HG03432 (cell line): ENCODE data around the gene UBTF.
A peak's percentile ranks its signal among the peaks of the same experiment; 100 is the strongest.

ENCODE experiments used
- ATAC-seq: cut with Tn5 transposase; IDR thresholded peaks from one replicate; pipeline ENCODE4 v1.9.1; 2021; ENCODE audit warnings: mild to moderate bottlenecking, moderate library complexity; ENCODE audit not compliant: unreplicated experiment

UBTF gene, protein sequence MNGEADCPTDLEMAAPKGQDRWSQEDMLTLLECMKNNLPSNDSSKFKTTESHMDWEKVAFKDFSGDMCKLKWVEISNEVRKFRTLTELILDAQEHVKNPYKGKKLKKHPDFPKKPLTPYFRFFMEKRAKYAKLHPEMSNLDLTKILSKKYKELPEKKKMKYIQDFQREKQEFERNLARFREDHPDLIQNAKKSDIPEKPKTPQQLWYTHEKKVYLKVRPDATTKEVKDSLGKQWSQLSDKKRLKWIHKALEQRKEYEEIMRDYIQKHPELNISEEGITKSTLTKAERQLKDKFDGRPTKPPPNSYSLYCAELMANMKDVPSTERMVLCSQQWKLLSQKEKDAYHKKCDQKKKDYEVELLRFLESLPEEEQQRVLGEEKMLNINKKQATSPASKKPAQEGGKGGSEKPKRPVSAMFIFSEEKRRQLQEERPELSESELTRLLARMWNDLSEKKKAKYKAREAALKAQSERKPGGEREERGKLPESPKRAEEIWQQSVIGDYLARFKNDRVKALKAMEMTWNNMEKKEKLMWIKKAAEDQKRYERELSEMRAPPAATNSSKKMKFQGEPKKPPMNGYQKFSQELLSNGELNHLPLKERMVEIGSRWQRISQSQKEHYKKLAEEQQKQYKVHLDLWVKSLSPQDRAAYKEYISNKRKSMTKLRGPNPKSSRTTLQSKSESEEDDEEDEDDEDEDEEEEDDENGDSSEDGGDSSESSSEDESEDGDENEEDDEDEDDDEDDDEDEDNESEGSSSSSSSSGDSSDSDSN

DNA sequence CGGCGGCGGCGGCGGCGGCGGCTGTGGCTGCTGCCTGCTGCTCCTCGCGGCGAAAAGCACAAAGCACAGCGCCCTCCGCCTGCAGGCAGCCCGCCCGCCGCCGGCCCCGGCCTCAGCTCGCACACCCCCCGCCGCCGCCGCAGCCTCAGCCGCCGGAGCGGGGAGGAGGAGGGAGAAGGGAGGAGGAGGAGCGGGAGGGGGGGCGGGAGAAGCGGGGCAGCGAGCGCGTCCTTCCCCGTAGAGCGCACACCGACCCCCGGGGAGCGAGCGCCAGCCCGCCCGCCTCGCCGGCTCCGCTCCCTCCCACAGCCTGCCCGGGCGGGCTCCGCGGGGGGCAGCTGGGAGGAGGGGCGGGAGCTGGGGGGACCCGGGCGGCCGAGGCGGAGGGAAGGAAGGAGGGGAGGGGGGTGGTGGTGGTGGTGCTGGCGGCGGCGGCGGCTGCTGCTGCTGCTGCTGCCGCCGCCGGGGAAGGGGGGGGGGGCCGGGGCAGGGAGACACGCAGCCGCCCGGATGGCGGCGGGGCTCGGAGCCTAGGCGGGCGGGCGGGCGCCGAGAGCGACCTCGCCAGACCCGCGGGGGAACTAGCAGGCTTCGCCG, at the start of gene UBTF:
Gene UBTF (minus strand): TSS at position 60 of the 597 bp plus-strand sequence. CDS start 1,446 bp downstream, outside the sequence.
- peak; percentile 15 for ATAC-seq

DNA sequence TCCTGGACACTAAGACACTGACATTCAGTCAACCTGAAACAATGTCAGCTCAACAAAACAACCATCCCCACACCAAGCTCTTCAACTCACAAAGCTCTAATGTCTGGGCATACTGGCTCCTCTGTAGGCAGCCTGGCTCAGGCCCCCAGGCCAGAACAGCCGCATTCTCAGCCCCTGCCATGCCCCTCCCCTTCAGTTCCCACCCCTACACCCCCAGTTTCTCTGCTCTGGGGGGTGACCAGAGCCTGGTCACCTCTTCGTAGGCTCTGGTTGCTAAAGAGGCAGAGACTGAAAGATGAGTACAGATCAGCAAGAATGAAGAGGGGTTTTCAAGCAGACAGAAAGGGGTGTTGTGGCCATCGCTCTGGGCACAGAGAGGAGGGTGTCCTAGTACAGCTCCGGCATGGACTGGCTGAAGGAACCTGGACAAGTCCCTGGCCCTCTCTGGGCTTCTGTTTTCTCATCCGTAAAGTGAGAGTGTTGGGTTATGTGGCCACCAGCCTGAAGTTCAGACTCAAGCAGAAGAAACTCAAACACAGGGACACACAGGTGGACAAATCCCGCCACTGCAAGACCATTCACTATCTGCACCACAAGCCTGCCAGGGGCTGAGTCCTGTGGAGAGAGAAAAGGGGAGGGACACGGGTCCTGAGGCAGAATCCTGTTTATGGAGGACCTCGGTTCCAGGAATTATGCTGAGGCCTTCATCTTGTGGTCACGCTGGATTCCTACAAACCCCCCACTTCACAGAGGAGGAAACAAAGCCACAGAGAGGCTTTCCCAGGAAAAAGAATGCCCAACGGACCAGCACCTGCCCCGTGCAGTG, 49.4 kb upstream of the UBTF start:
- ATAC-seq: no peak

DNA sequence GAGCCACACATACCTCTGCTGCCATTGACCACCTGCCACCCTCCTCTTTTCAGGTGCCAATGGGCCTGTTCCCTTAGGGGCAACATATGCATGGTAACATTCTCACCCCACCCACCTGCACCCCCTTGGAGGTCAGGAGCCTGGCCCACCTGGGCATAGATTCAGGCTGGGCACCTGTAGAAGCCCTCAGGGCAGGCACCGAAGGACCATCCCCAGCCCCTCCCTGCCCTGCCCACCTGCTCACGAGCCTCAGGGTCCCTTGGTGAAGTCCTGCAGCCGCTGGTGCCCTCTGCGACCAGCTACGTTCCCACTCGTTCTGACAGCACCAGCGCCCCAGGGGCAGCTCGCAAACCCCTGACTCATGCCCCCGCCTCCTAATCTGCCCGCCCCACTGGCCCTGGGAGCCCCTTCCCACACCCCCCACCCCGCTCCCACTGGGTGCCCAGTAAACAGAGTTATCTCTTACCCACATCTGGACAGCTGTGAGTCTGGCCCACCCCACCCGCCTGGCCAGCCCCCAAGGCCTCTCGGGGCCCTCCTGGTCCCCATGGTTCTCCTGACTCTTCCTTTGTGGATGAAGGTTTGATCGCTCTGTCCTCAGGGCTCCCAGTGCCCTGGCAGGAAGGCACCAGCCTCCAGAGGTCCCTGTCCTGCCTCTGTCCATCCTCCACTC, 48.5 kb upstream of the UBTF start, which contains the start of gene SLC4A1:
Gene SLC4A1 (minus strand): TSS at position 318 of the 673 bp plus-strand sequence. CDS start 5,269 bp downstream, outside the sequence.
- ATAC-seq: no peak

DNA sequence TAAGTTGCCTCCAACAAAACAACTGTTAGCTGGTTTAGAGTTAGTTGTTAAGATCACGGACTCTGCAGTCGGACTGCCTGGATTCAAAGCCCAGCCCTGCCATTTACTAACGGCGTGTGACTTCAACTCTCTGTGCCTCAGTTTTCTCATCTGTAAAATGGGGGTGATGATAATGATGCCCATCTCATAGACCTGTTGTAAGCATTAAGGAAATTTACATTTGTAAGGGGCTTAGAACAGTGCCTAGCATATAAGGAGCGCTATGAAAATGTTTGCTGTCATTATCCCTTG, 47.6 kb upstream of the UBTF start:
- no peak for ATAC-seq

DNA sequence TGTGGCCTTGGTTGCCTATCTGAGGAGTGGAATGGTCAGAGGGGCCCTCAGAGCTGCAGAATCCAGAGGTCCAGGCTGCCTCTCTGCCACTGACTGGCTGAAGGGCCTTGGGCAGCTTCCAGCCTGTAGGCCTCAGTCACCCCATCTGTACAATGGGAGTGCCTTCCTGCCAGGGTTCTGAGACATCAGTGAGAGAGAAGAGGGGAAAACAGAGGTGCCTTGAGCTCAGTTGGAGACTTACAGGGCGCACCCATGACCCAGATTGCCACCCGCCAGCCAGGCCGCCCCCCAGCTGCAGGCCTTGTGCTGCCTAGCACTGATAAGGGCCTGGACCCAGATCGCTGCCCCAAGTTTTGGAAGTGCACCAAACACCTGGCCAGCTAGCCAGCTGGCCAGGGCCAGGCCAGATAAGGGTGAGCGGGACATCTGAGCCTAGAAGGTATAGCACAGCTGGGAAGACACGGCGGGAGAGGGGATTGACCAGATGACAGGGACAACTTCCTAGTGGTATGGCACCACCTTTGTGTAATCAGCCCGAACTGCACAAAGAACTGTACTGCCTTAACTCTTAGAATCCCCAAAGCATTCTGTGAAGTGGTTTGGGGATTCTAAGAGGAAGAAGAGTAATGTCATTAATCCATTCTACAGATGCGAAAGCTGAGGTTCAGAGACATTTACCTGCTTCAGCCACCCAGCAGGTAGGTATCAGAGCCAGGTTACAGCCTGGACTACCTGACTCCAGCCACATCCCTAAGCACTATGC, 47.1 kb upstream of the UBTF start:
- ATAC-seq: no peak

DNA sequence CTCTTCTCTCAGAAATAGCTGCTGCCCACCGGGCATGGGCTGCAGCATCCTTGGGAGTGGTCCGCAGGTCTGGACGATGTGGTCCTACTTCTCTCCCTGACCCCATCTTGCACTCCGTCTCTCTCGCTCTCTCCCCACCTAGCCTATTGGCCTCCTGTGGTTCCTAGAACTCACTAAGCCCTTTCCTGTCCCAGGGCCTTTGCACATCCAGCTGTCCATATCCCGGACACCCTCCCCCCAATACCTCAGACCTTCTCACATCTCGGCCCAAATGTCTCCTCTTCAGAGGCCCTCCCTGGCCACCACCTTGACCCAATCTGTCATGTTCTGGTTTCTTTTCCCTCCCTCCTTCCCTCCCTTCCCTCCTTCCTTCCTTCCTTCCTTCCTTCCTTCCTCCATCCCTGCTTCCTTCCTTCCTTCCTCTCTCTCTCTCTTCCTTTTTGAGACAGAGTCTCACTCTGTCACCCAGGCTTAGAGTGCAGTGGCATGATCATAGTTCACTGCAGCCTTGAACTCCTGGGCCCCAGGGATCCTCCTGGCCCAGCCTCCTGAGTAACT, 43.9 kb upstream of the UBTF start:
- no peak for ATAC-seq

DNA sequence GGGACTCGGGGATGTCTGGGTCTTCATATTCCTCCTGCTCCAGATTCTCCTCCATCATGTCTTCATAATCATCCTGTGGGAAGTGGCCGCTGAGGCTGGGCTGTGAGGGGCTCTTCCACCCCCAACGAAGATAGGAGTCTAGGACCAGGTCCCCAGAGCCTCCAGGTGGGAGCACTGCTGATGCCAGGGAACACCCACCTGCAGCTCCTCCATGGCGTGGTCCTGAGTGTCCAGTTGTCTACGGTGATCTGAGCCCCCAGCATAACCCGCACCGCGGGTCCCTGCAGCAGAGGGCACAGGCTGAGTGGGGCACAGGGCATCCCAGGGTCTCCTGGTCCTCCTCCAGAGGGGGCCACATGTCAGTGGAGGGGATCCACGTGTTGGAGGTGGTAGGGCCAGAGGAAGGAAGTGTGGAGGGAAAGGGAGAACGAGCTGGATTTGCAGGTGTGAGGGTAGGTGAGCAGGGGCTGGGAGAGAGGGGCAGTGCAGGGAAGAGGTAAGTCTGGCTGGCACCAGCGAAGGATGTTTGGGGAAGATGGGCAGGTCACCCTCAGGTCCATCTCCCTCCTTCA, 43.3 kb upstream of the UBTF start:
- no peak for ATAC-seq

DNA sequence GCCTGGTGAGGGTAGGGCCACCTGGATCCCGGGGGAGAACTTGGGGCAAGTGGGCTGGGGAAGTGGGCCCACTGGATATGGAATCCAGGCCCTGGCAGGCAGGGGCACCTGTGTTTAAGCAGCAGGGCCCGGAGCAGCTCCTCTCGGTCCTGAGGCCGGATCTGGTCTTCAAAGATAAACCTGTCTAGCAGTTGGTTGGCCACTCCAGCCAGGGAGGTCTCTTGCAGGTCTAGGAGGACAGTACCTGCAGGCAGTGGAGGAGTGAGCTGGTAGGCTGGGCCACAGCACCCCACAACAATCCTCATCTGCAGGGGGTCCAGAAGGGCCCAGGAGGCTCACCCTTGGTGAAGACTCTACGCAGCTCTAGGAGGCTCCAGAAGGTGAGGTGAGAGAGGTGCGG, 40.8 kb upstream of the UBTF start:
- no peak for ATAC-seq

DNA sequence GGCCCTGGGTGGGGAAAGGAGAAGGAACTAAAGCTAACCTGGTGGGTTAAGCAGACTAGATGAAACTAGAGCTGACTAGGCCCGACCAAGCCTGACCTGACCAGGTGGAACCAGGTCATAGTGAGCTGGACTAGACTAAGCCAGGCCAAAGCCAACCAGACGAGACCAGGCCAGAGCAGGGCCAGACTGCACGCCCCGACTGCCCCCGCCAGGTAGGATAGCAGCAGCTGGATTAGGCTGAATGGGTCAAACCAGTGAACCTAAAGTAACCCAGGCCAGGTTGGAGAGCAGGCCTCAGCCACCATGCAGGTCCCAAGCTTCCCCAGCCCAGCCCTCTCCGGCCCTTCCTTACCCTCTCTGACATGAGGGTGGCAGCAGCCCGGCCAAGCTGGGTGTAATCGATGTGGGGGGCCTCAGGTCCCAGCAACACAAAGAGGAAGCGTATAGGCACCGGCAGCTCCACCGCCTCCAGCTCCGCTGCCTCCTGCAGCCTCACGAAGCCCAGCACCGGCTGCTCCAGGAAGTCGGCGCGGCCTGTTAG, 39.4 kb upstream of the UBTF start:
- no peak for ATAC-seq

DNA sequence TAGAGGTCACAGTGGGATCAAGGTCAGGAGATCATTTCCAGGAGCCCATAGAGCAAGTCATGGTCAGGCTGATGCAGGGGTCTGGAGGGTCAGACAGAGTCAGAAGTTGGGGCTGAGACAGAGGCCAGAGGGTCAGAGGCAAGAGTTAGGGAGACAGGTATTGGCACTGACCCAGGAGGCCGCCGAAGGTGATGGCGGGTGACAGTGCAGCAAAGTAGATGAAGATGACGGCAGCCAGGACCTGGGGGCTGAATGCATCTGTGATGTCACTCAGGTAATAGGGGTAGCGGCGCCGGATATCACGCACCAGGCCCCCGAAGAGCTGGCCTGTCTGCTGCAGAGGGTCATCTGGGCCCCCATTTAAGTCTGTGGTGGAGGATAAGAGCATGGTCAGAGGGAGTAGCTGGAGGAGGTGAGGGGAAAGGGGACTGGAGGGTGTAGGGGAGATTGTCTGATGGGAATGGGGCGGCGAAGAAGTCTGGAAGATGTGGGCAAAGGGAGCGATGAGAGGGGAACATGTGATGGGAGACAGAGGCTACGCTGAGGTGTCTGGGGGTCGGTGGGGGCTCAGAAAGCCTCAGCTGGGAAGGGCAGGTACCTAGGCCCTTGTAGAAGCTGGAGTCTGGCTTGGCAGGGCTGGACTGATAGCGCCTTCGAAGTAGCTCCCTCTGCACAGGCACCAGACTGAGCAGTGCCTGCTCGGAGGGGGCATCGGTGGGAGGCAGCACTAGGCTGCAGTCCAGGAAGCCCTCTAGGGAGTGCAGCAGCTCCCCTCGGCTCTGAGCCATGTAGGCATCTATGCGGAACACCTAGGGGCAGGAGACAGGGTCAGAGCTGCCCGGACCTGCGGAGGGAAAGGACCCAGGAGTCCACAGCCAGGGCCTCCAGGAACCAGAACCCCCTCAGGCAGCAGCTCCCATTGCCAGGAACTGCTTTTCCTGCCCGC, 38.6 kb upstream of the UBTF start:
- ATAC-seq: no peak

DNA sequence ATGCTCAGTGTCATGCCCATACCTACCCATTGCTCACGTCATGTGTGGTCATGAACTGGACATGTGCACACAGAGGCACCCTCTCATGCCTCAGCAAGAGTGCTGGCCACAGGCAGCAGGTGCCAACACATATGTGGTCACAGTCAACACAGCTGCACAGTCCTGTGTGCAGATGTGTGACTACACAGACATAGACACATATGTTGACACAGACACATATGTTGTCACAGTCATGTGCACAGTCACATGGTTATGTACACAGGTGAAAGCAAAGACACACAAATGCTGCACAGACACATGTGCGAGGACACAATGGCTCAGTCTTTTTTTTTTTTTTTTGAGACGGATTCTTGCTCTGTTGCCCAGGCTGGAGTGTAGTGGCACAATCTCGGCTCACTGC, 37.2 kb upstream of the UBTF start:
- no peak for ATAC-seq

DNA sequence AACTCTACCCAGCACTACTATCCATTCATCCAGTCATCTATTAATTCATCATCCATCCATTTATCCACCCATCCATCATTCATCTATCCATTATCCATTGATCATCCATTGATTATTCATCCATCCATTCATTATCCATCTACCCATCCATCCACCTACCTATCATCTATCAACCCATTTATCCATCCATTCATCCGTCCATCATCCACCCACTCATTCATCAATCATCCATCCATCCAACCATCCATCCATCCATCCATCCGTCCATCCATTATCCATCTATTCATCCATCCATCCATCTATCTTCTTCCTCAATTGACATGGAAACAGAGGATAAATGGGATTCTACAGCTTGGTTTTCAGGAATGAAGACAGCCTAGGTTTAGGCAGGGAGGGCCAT, 36.4 kb upstream of the UBTF start:
- ATAC-seq: no peak

DNA sequence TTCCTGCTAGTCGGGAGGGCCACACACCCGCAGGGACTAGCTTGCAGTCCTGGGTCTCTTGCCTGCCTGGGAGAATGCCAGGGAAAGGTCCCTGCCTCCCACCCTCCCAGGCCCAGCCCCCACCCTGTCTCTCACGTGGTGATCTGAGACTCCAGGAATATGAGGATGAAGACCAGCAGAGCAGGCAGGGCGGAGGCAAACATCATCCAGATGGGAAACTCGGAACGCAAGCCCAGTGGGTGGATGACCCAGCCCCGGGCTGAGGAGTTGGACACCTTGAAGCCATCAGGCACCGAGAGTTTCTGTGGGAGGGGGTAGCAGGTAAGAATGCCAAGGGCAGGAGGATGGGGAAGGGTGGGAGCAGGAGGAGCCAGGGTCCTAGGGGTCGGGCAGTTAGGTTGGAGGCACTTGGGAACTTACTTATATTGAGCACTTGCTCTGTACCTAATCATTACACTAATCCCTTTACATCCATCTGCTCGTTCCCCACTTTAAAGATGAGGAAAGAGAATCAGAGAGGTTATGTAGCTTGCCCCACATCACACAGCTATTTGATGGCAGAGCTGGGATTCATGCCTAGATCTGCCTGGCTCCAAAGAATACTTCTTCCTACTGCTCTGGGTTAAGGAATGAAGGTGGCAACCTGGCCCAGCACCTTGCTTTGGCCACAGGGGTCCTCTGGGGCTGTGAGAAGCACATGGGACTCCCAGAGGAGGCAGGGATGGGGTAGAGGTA, 35.1 kb upstream of the UBTF start:
- no peak for ATAC-seq

DNA sequence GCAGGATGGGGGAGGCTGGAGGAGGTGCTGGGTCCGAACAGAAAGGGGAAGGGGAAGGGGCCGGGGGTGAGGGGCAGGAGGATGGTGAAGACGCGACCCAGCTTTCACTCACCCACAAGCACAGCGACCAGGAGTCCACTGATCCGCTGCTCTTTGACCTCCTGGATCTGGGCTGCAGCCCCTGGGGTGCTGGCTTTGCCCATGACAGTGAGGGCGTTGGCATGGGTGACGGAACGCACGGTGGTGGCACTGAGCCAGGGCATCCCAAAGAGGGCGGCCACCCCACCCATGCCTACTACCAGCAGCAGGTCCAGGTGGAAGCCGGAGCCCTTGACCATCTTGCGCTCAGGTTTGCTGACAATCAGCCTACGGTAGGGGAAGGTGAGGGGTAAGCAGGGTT, 33.5 kb upstream of the UBTF start:
- ATAC-seq: no peak

DNA sequence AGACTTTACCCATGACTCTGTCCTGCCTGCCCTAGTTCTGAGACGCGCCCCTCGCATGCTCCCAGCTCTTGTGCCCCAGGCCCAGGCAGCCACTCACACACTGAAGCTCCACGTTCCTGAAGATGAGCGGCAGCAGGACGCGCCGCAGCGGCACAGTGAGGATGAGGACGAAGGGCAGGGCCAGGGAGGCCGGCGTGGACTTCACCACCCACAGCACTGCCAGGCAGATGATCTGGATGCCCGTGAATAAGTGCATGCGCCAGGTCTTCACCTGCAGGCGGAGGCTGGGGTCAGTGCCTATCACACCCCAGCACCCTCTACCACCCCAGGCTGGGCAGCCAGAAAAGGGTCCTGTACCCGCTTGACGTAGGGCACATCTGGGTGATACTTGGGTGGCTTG, 31.6 kb upstream of the UBTF start:
- ATAC-seq: no peak

DNA sequence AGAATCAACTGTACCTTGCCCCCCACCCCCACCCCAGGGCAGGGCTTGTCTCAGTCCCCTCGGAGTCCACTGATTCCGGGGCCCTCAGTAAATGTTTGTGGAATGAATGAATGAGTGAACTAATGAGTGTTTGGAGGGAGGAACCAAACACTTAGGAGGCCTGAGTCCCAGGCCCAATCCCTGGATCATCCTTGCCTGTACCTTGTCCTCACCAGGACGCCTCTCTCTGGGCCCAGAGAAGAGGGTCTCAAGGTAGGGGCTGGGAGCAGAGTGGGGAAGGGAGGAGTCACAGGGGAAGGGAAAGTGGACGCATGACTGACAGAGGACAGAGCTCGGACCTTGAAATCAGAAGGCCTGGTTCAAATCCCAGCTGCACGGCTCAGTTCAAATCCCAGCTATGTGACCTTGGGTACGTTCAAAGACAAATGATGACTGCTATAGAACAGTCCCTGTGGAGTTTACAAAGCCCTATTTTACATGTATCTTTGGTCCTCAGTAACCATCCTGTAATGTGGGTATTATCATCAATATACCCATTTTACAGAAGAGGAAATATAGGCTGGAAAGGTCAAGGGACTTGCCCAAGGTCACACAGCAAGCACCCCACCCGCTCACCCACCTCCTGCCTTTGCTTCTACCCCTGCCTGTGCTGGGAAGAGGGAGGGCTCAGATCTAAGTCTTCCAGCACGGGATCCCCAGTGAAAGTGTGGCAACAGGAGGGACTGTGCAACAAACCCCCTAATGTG, 30.2 kb upstream of the UBTF start:
- no peak for ATAC-seq
